OCI-LY3 (cell line): ENCODE measurements around the gene MTHFSD.

Source experiments
- H2AFZ ChIP-seq: fragments of 200-600, 300-600 bp; shearing (Covaris generic); 2 replicates; pipeline ENCODE4 v1.6.0; 2014; ENCODE audit warnings: antibody characterized with exemption, low read depth, low read length
- H3K27ac ChIP-seq: fragments of 200-600, 300-600 bp; sonication (generic); 2 replicates; pipeline ENCODE4 v1.5.1; 2014; ENCODE audit warnings: mild to moderate bottlenecking, low read length, moderate library complexity, mixed read lengths
- H3K27me3 ChIP-seq: fragments of 200-600, 300-600 bp; sonication (generic); 2 replicates; pipeline ENCODE4 v1.6.1; 2014; ENCODE audit warnings: low read depth, low read length, mixed read lengths
- H3K36me3 ChIP-seq: fragments of 200-600, 300-600 bp; sonication (generic); replicated peaks from 2 replicates; pipeline ENCODE3; 2014; ENCODE audit warnings: low read depth, low read length, mixed read lengths
- H3K4me1 ChIP-seq: fragments of 300-600, 200-600 bp; sonication (generic); 2 replicates; pipeline ENCODE4 v1.6.1; 2014; ENCODE audit warnings: low read length, mixed read lengths
- H3K4me2 ChIP-seq: fragments of 200-600, 300-600 bp; sonication (generic); 2 replicates; pipeline ENCODE4 v1.6.1; 2014; ENCODE audit warnings: low read length, mixed read lengths
- H3K4me3 ChIP-seq: fragments of 300-600, 200-600 bp; sonication (generic); 2 replicates; pipeline ENCODE4 v1.5.1; 2014; ENCODE audit warnings: antibody characterized with exemption, mild to moderate bottlenecking, low read length, moderate library complexity
- H3K79me2 ChIP-seq: fragments of 300-600, 200-600 bp; shearing (Covaris generic); 2 replicates; pipeline ENCODE4 v1.6.1; 2014; ENCODE audit warnings: mild to moderate bottlenecking, low read length, mixed read lengths
- H3K9ac ChIP-seq: fragments of 300-600, 200-600 bp; shearing (Covaris generic); 2 replicates; pipeline ENCODE4 v1.6.0; 2014; ENCODE audit warnings: mild to moderate bottlenecking, low read length, moderate library complexity
- H3K9me3 ChIP-seq: fragments of 200-600, 300-600 bp; shearing (Covaris generic); 2 replicates; pipeline ENCODE4 v1.6.1; 2014; ENCODE audit warnings: low read length, mixed read lengths; ENCODE audit not compliant: insufficient read depth
- H4K20me1 ChIP-seq: fragments of 200-600, 300-600 bp; sonication (generic); 2 replicates; pipeline ENCODE4 v1.6.1; 2016; ENCODE audit warnings: low read length, mixed read lengths; ENCODE audit not compliant: insufficient read depth
- EZH2phosphoT487 ChIP-seq: fragments of 200-600 bp; shearing (Covaris generic); IDR thresholded peaks from 2 replicates; pipeline ENCODE4 v1.6.1; 2018; ENCODE audit warnings: antibody characterized with exemption, mixed run types, low read depth
- TF ChIP-seq, protein P1 (sequence below): fragments of 200-600, 300-600 bp; sonication (generic); IDR thresholded peaks from 2 replicates; pipeline ENCODE4 v1.5.1; 2014; ENCODE audit warnings: antibody characterized with exemption, low read length, low read depth

Gene MTHFSD

GRCh38 chr16:86563469-86564345 lies 8.7 kb upstream of the MTHFSD start:
- no peaks in the 10 kb centered on the region for H3K27me3 ChIP-seq
- peak overlapping the region; percentile 67 for H3K4me3 ChIP-seq
- H3K9ac ChIP-seq: peak overlapping the region; percentile 48

GRCh38 chr16:86562356-86562755 lies 7.3 kb upstream of the MTHFSD start:
- H3K9me3 ChIP-seq: no peaks in the 10 kb centered on the region
- no peak overlapping the region for H3K4me3 ChIP-seq
- H3K79me2 ChIP-seq: no peaks in the 10 kb centered on the region
- H2AFZ ChIP-seq: no peak overlapping the region
- H3K4me1 ChIP-seq: peaks cover 11% of the 10 kb centered on the region; the same call in 1 of the 2 replicates
- TF ChIP-seq, protein P1, sequence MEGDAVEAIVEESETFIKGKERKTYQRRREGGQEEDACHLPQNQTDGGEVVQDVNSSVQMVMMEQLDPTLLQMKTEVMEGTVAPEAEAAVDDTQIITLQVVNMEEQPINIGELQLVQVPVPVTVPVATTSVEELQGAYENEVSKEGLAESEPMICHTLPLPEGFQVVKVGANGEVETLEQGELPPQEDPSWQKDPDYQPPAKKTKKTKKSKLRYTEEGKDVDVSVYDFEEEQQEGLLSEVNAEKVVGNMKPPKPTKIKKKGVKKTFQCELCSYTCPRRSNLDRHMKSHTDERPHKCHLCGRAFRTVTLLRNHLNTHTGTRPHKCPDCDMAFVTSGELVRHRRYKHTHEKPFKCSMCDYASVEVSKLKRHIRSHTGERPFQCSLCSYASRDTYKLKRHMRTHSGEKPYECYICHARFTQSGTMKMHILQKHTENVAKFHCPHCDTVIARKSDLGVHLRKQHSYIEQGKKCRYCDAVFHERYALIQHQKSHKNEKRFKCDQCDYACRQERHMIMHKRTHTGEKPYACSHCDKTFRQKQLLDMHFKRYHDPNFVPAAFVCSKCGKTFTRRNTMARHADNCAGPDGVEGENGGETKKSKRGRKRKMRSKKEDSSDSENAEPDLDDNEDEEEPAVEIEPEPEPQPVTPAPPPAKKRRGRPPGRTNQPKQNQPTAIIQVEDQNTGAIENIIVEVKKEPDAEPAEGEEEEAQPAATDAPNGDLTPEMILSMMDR: no peak
- TF ChIP-seq EZH2phosphoT487: no peak
- H3K4me2 ChIP-seq: no peak overlapping the region
- H3K36me3 ChIP-seq: no peaks in the 10 kb centered on the region
- no peak overlapping the region for H3K9ac ChIP-seq
- no peaks in the 10 kb centered on the region for H3K27me3 ChIP-seq
- H3K27ac ChIP-seq: no peak overlapping the region
- H4K20me1 ChIP-seq: no peaks in the 10 kb centered on the region

More at GRCh38 chr16:86563469-86564345, 8.7 kb upstream of the MTHFSD start:
- Histone ChIP-seq H3K9me3 (no peaks in the 10 kb centered on the region), H3K79me2 (no peaks in the 10 kb centered on the region), H2AFZ (peak overlapping the region; percentile 92), H3K27ac (no peak overlapping the region), H3K4me1 (peaks cover 11% of the 10 kb centered on the region; the same call in 1 of the 2 replicates), H4K20me1 (no peaks in the 10 kb centered on the region), H3K4me2 (peak overlapping the region; percentile 77), H3K36me3 (no peaks in the 10 kb centered on the region)
- TF ChIP-seq EZH2phosphoT487: no peak
- TF ChIP-seq, protein P1: peak; percentile 100

- Histone ChIP-seq H4K20me1 (no peaks in the 10 kb centered on the region), H3K27me3 (no peaks in the 10 kb centered on the region), H3K4me2 (no peak overlapping the region), H3K9me3 (no peaks in the 10 kb centered on the region), H3K9ac (no peak overlapping the region), H2AFZ (no peak overlapping the region), H3K4me1 (peaks cover 16% of the 10 kb centered on the region; the same call in 1 of the 2 replicates), H3K27ac (no peak overlapping the region), H3K4me3 (no peak overlapping the region), H3K79me2 (peaks cover 1% of the 10 kb centered on the region), H3K36me3 (no peaks in the 10 kb centered on the region)
- TF ChIP-seq, protein P1: no peak
- TF ChIP-seq EZH2phosphoT487: no peak
These were observed 4.8 kb upstream of the MTHFSD start for GRCh38 chr16:86559802-86560305.
